SJSA1 (cell line): ENCODE results near the gene HSPA1A. TPM values are rescaled to one million over a fixed set of nuclear protein-coding genes. Genes with fewer than 3 reads are reported as not detected.
A peak's percentile ranks its signal among the peaks of the same experiment; 100 is the strongest.
"Not testable (repeated sequence)": the region's sequence is repeated elsewhere in the genome, so short reads cannot be mapped to it uniquely, and the experiment has no call there.

ENCODE experiments used
- DNase-seq, 2 experiments: peaks; one replicate each; pipeline ENCODE4 v3.0.0-alpha.2; 2015 to 2020; ENCODE audit warnings: low spot score in 2 of 2, low read depth in 1 of 2
- H3K27ac ChIP-seq: fragments of 250-450 bp; sonication (Bioruptor Pico); 2 replicates; pipeline ENCODE4 v1.5.1; 2020; ENCODE audit warnings: mild to moderate bottlenecking, moderate library complexity
- H3K27me3 ChIP-seq: fragments of 250-450 bp; sonication (Bioruptor Pico); replicated peaks from 2 replicates; pipeline ENCODE4 v1.5.1; 2020; ENCODE audit warnings: mild to moderate bottlenecking, moderate library complexity
- H3K36me3 ChIP-seq: fragments of 250-450 bp; sonication (Bioruptor Pico); 2 replicates; pipeline ENCODE4 v1.5.1; 2020; ENCODE audit warnings: mild to moderate bottlenecking
- H3K4me1 ChIP-seq: fragments of 250-450 bp; sonication (Bioruptor Pico); replicated peaks from 2 replicates; pipeline ENCODE4 v1.6.1; 2021; ENCODE audit warnings: mild to moderate bottlenecking
- H3K4me3 ChIP-seq: fragments of 250-450 bp; sonication (Bioruptor Pico); 2 replicates; pipeline ENCODE4 v1.5.1; 2020; ENCODE audit warnings: mild to moderate bottlenecking
- H3K9me3 ChIP-seq: fragments of 250-450 bp; sonication (Bioruptor Pico); replicated peaks from 2 replicates; pipeline ENCODE4 v1.5.1; 2020; ENCODE audit warnings: mild to moderate bottlenecking
- total RNA-seq: library from RNA; depleted of rRNA; stranded (reverse); fragments of >200 nt; shearing (Covaris generic); gene quantifications from 2 replicates; pipeline ENCODE4 v1.2.3, GENCODE V29; 2014

HSPA1A gene
- total RNA-seq, 1 experiment from 2014 or later, result 214 TPM

DNA sequence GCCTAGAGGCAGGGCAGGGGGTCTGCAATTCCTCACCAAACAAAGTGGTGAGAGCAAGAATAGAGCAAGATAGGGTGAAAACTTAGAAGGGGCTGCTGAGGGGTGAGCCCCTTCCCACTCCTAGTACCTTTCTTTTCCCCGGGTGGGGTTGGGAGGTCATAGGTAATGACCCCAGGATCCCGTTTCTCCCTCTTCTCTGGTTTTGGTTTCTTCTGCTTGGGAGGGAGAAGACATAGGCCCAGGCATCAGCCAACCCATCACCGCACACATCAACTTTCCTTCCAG is 23.3 kb upstream of the HSPA1A start:
- H3K9me3 ChIP-seq, result 0 out of 2 replicates have a peak, but pooled peaks cover 3% of the 10 kb centered on the region
- DNase-seq, result no peak
- peaks cover 28% of the 10 kb centered on the region for H3K4me1 ChIP-seq
- H3K36me3 ChIP-seq, result peaks cover 56% of the 10 kb centered on the region
- H3K4me3 ChIP-seq, result no peak overlapping the region
- no peaks in the 10 kb centered on the region for H3K27me3 ChIP-seq
- no peak overlapping the region for H3K27ac ChIP-seq

DNA sequence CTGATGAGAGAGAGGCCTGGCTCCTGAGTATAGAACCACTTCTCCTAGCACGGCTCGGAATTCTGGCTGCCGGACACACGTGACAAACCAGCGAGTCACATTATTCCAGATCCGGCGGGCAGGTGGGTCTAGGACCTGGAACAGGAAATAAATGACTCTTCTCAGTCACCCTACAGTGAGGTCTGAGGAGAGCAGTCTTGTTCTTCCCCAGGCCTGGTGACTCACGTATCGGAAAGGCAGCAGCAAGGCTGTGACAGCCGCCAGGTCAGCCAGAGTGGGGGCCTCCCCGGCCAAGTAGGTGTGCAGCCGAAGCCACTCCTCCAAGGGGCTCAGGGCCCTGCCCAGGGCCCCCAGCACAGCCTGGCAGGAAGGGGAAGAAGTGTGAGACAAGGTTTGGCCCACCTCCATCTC is 22.6 kb upstream of the HSPA1A start:
- H3K4me3 ChIP-seq, result no peak overlapping the region
- H3K9me3 ChIP-seq, result 0 out of 2 replicates have a peak, but pooled peaks cover 3% of the 10 kb centered on the region
- H3K36me3 ChIP-seq, result peaks cover 49% of the 10 kb centered on the region
- H3K27me3 ChIP-seq, result no peaks in the 10 kb centered on the region
- no peak overlapping the region for H3K27ac ChIP-seq
- peaks cover 28% of the 10 kb centered on the region for H3K4me1 ChIP-seq
- no peak for DNase-seq

DNA sequence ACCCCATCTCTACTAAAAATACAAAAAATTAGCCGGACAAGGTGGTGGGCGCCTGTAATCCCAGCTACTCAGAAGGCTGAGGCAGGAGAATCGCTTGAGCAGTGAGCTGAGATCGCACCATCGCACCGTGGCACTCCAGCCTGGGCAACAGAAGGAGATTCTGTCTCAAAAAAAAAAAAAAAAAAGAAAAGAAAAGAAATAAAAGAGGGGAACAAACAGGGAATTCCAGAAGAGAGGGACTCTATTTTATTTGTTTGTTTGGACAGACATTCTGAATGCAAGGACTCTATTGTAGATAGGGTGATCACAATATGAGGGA is 21.5 kb upstream of the HSPA1A start:
- H3K4me3 ChIP-seq, H3K27ac ChIP-seq: not testable (repeated sequence)

DNA sequence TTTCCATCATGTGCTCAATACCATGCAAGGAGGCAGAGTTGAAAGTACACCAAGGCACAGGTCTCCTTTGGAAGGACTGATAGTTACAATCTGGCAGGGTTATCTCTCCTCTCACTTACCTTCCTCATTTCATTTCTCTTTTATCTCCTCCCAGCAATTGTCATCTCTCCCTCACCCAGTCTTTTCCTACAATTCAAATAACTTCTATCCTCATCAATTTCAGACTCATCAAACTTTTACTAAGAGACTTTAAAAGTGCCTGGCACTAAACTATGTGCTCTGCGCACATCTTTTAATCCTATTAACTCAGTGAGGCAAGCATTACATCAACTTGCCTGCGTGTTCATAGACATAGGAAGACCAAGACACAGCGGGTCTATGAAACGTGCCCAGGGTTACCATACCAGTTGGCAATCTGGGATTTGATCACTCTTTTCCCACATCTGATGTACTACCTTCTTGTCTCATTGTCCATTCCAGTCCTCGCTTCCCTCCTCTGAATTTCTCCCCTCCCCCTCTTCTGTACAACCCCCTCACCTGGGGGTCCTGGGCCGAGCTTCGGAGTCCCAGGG is 21.0 kb upstream of the HSPA1A start:
- peak overlapping the region; percentile 97 for H3K4me3 ChIP-seq
- peak in 1 of 2 experiments; percentile 43 for DNase-seq

More for the DNA sequence above, 21.5 kb upstream of the HSPA1A start:
- H3K27me3 ChIP-seq, DNase-seq, H3K9me3 ChIP-seq: not testable (repeated sequence)
- H3K36me3 ChIP-seq, result peaks cover 49% of the 10 kb centered on the region
- H3K4me1 ChIP-seq, result peaks cover 28% of the 10 kb centered on the region

DNA sequence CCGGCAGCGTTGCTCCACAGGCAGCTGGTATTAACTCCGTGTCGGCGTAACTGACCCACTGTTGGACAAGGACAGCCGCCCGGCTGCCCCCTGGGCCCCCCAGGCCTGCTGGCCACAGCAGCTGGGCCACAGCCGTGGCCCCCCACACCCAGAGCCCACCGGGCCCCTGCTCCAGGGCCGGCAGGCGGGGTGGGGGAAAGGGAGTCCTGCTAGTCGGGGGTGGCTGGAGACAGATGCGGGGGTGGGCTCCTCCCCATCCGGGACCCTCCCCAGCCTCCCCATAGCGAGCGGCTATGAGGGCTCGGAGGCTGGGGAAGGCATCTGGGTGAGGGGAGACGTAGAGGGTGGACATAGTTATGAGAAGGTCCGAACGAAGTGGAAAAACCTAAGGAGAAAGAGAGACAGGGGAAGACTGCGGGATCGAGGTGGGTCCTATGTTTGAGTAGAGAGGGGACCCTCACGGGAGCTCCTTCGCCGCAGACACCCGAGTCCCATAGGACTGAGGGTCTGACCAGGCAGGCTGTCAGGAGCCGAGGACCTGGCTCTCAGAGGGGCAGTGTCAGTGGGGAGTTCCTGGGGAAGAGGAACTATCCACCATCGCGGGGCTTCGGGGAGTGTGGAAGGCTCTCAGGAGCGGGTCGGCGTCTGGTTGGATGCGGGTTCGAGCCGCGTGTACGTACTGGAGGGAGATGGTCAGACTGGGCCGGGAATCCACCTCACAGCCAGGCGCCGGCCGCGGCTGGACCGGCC is 20.3 kb upstream of the HSPA1A start:
- peak in 1 of 2 experiments; percentile 80 for DNase-seq
- Histone ChIP-seq H3K4me3 (peak overlapping the region; percentile 97), H3K27ac (peak overlapping the region; percentile 99), H3K9me3 (0 out of 2 replicates have a peak, but pooled peaks cover 3% of the 10 kb centered on the region), H3K4me1 (peaks cover 28% of the 10 kb centered on the region), H3K36me3 (peaks cover 42% of the 10 kb centered on the region), H3K27me3 (no peaks in the 10 kb centered on the region)

More for the DNA sequence above, 21.0 kb upstream of the HSPA1A start:
- Histone ChIP-seq H3K27ac (peak overlapping the region; percentile 99), H3K36me3 (peaks cover 47% of the 10 kb centered on the region), H3K9me3 (0 out of 2 replicates have a peak, but pooled peaks cover 3% of the 10 kb centered on the region), H3K27me3 (no peaks in the 10 kb centered on the region), H3K4me1 (peaks cover 28% of the 10 kb centered on the region)

DNA sequence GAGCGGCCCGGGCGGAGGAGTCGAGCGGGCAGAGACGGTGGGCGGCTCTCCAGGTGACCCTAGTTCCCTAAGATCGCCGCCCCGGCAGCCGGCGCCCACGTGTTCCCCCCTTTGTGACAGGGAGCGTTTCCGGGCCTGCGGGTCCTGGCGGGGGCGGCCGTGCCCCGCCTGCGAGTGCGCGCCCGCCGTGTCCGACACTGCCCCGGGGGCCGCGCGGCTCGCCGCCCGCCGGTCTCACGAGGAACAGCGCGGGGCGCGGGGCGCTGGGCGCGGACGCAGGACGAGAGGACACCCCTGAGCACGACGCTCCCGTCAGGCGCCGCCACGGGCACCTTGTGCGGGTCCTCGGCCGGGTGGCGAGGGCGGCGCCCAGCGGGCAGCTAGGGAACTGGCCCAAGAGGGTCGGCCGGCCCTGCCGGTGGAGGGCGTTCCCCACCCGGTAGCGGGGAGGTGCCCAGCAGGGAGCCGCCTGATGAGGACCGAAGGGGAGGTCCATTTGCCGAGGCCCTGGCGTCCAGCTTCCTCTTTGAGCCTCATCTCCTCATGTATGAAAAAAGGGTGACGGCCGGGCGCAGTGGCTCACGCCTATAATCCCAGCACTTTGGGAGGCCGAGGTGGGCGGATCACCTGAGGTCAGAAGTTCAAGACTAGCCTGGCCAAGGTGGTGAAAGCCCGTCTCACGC is 19.6 kb upstream of the HSPA1A start, which contains the start of gene VARS1:
Gene VARS1 (minus strand): TSS at position 137 of the 683 bp plus-strand sequence. CDS start 535 bp downstream, outside the sequence.
- peak; percentile 92 to 95 for DNase-seq
- peaks cover 28% of the 10 kb centered on the region for H3K4me1 ChIP-seq
- H3K4me3 ChIP-seq, result peak within 1 kb of the TSS; percentile 97
- H3K36me3 ChIP-seq, result peaks cover 38% of the 10 kb centered on the region
- H3K9me3 ChIP-seq, result 0 out of 2 replicates have a peak, but pooled peaks cover 3% of the 10 kb centered on the region
- H3K27ac ChIP-seq, result peak within 1 kb of the TSS; percentile 99
- H3K27me3 ChIP-seq, result no peaks in the 10 kb centered on the region

DNA sequence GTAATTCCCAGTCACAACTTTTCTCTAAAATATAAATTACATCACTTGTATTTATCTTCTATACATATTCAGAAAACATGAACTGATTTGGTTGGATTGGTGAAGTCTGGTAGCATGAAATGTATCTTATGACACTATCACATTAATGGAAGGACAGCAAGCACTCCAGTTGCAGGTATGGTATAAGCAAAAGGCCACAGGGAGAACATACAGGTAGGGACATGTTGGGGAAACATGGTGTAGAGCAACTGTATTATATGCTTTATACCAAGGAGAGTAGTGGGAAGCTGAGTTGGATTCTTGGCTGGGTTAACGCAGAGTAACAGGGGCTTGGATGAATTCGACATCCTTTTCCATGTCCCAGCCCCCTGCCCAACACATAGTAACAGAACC is 18.4 kb upstream of the HSPA1A start:
- Histone ChIP-seq H3K27me3 (no peaks in the 10 kb centered on the region), H3K9me3 (0 out of 2 replicates have a peak, but pooled peaks cover 3% of the 10 kb centered on the region), H3K4me3 (no peak overlapping the region), H3K4me1 (peaks cover 28% of the 10 kb centered on the region), H3K36me3 (peaks cover 38% of the 10 kb centered on the region), H3K27ac (no peak overlapping the region)
- DNase-seq, result no peak

DNA sequence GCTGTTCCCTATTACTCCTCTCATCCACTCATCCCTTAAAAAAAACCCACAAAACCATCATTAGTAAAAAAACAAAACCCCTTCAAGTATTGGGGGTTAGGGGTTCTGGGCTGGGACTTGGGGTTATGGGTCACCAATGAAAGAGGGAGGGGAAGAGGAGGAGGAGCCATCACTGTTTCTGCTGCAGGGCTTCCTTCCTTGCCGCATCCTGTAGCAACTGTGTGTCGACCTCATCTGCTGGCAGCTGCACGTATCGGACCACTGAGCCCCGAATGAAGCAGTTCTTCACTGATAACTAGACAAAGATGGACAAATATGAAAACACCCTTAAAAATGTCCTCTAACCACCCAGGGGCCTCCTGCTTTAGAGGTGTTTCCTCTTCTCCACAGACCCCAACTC is 17.8 kb upstream of the HSPA1A start:
- no peak for DNase-seq
- Histone ChIP-seq H3K4me3 (no peak overlapping the region), H3K27me3 (no peaks in the 10 kb centered on the region), H3K27ac (no peak overlapping the region), H3K9me3 (0 out of 2 replicates have a peak, but pooled peaks cover 3% of the 10 kb centered on the region), H3K4me1 (peaks cover 26% of the 10 kb centered on the region), H3K36me3 (peaks cover 33% of the 10 kb centered on the region)

DNA sequence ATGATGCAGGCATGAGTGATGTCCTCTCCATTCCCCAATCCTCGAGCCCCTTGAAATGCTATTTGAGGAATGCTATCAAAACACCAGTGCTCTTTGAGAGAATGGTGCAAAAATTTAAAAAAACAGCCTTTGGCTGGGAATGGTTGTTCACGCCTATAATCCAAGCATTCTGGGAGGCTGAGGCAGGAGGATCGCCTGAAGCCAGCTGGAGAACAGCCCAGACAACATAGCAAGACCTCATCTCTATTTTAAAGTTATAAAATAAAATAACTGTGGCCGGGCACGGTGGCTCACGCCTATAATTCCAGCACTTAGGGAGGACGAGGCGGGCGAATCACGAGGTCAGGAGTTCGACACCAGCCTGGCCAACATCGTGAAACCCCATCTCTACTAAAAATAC is 15.6 kb upstream of the HSPA1A start:
- Histone ChIP-seq H3K4me3 (no peak overlapping the region), H3K36me3 (peaks cover 25% of the 10 kb centered on the region), H3K27ac (no peak overlapping the region), H3K27me3 (no peaks in the 10 kb centered on the region), H3K4me1 (peaks cover 13% of the 10 kb centered on the region), H3K9me3 (0 out of 2 replicates have a peak, but pooled peaks cover 3% of the 10 kb centered on the region)
- DNase-seq, result no peak

DNA sequence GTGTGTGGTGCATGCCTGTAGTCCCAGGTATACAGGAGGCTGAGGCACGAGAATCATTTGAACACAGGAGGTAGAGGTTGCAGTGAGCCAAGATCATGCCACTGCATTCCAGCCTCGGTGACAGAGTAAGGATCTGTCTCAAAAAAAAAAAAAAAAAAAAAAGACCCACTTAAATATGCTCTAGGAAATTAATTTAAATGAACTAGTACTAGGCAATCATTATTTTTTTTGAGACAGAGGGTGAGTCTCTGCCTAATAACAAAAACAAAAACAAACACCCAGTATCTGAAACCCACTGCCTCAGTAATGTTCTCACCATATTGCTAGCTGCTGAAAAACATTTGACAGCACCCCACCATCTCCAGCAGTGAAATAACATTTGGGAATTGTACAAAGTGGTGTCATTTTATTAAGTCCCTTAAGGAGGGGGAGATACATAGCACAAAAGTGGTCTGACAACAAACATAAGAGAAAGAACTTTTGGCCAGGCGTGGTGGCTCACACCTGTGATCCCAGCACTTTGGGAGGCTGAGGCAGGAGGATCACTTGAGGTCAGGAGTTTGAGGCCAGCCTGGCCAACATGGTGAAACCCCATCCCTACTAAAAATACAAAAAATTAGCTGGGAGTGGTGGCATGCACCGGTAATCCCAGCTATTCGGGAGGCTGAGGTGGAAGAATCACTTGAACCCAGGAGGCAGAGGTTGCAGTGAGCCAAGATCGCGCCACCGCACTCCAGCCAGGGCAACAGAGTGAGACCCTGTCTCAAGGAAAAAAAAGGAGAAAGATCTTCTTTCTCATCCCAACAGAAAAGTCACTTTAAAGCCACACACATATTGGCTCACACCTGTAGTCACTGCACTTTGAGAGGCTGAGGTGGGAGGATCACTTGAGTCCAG is 14.1 kb upstream of the HSPA1A start:
- H3K27ac ChIP-seq, H3K9me3 ChIP-seq, H3K4me1 ChIP-seq, H3K27me3 ChIP-seq, H3K4me3 ChIP-seq, DNase-seq: not testable (repeated sequence)
- H3K36me3 ChIP-seq, result peaks cover 16% of the 10 kb centered on the region

DNA sequence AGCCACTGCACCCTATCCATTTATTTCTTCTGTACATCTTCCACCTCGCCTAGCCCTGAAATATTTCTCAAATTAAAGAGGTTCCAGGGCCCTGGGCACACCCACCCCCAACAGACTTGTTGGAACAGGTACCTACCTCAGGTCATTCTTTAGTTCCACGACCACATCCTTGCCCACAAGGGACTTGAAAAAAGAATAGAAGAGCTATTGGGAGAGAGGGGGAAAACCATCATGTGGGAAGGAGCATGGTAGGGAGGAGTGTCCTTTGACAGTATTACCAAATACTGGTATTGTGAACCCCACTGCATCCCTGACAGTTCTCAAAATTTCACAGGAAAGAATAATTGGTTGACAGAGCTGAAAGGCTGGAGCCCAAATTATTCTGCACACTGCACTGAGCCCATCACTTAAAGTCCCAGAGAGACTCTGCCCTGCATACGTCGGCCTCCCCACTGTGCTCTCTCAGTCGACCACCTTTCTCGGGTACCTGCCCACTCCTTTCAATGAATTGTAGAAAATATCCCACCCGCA is 9.3 kb upstream of the HSPA1A start:
- Histone ChIP-seq H3K4me1 (peaks cover 7% of the 10 kb centered on the region; the same call in 1 of the 2 replicates), H3K4me3 (peak overlapping the region; percentile 59), H3K36me3 (peaks cover 13% of the 10 kb centered on the region), H3K27me3 (no peaks in the 10 kb centered on the region), H3K27ac (peak overlapping the region; percentile 41), H3K9me3 (no peaks in the 10 kb centered on the region)
- DNase-seq, result no peak

DNA sequence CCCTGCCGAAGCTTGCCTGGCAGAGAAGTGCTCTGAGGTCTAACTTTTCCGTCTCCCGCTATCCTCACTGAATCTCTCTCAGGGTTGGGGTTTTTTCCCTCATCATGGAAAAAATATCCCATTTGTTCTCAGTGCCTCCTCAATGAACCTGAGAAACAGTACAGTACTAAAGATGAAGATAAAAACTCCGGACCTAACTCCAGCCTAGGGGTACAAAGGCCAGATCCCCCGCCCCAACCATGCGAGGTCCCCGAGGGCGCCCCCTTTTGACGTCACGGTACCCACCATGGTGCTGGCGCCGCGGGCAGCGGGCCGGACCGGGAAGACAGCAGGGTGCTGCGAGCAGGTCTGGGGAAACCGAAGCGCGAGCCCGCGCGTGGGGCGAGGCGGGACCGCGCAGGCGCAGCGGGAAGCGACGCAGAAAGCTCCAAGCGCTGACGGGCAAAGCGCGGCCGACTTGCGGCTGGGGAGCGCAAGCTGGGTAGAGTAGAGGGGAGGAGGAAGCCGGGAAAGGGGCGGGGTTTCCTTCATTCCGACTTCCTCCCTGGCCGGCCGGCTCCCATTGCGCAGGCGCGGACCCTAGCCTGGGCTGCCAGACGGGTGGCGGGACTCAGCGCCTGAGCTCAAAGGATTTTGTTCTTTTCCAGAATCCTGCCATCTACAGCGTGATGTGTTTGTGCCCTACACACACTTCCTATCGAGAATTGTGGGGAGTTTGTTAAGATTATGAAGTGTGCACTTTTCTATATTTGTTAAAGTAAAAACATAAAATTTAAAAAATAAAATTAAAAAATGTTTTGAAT is 8.7 kb upstream of the HSPA1A start, which contains the start of gene LSM2:
Gene LSM2 (minus strand): TSS at position 497 of the 803 bp plus-strand sequence. CDS start 209 bp downstream, at position 288.
- H3K27ac ChIP-seq, result peak within 1 kb of the TSS; percentile 41
- peak; percentile 98 for DNase-seq
- peak within 1 kb of the TSS; percentile 59 for H3K4me3 ChIP-seq
- peaks cover 7% of the 10 kb centered on the region; the same call in 1 of the 2 replicates for H3K4me1 ChIP-seq
- no peaks in the 10 kb centered on the region for H3K9me3 ChIP-seq
- peaks cover 8% of the 10 kb centered on the region for H3K36me3 ChIP-seq
- no peaks in the 10 kb centered on the region for H3K27me3 ChIP-seq
